ENCODE results near the gene HAVCR2.
"Not testable (repeated sequence)": the region's sequence is repeated elsewhere in the genome, so short reads cannot be mapped to it uniquely, and the experiment has no call there.

Gene HAVCR2

GRCh38 chr5:157086751-157087359 is 22.0 kb downstream of the HAVCR2 start:
- no peak for DNase-seq

DNA sequence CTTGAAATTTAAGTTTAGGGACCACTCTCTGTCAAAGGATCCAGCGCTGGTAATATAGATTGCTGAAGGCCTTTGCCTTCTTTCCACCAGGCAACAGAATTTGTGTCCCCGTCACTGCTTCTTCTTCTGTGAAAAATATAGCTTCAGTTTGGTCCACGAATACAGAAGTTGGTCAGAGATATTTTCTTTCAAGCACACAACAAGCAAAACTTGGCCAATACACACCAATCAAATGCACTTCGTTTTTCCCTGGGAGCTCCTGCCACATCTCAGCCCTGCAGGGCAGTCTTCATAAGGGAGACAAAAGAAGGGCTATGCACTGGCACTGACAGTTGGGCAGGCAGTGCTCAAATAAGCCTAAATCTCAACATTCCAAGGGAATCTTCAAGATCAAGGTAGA is 22.9 kb downstream of the HAVCR2 start:
- no peak for DNase-seq

DNA sequence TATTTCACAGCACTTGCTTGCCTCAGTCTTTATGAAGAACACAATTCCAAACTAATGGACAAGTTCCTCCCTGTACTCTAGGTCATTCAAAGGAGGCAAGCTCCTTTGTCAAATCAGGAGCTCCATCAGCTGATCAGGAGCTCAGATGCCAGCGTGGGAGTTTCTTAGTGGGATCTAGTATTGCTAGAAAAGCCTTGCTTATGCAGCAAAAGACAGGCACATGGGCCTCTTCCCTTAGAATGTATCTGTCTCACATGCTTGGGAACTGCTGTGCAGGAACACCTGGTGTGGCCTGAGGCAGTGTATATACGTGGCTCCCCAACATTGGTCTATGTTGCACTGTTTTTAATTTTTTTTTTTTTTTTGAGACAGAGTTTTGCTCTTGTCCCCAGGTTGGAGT is 28.6 kb downstream of the HAVCR2 start:
- no peak for DNase-seq

DNA sequence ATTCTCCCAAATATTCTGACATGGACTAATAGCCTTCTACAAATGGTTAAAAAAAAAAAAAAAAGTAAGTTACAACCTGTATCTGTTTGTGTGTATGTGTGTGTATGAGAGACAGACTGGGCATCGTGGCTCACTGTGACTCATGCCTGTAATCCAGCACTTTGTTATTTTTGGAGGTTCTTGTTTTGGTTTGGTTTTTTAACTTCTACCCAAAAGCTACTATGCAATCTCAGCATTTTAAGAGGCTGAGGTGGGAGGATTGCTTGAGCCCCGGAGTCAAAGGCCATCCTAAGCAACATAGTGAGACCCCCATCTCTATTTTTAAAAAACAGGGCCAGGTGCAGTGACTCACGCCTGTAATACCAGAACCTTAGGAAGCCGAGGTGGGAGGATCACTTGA is 32.3 kb downstream of the HAVCR2 start:
- DNase-seq = no peak

DNA sequence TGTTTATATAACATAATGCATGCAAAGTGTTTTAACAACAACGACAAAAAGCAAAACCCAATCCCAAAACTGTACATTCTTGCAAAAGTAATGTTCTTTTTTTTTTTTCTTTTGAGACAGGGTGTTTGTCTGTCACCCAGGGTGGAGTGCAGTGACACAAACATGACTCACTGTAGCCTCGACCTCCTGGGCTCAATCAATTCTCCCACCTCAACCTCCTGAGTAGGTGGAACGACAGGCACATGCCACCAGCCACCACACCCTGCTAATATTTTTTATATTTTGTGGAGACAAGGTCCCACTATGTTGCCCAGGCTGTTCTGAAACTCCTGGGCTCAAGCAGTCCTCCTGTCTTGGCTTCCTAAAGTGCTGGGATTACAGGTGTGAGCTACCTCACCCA is 36.3 kb downstream of the HAVCR2 start:
- DNase-seq = no peak

DNA sequence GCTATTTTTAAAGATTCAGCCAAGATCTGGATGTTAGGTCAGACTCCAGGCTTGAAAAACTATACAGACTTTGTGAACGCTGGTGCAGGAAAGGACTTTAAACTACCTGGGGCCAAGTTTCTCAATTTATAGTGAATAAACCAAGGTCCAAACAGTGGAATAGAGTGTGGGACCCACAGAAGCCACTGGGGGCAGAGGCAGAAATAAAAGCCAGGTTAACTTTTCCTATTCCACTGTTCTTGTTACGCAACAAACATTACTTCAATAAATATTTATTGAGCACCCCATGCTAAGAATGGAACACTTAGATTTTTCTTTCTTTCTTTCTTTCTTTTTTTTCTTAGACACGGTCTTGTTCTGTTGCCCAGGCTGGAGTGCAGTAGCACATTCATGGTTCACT is 38.9 kb downstream of the HAVCR2 start:
- DNase-seq = no peak

GRCh38 chr5:157068785-157069184 is 40.1 kb downstream of the HAVCR2 start:
- DNase-seq = no peak

DNA sequence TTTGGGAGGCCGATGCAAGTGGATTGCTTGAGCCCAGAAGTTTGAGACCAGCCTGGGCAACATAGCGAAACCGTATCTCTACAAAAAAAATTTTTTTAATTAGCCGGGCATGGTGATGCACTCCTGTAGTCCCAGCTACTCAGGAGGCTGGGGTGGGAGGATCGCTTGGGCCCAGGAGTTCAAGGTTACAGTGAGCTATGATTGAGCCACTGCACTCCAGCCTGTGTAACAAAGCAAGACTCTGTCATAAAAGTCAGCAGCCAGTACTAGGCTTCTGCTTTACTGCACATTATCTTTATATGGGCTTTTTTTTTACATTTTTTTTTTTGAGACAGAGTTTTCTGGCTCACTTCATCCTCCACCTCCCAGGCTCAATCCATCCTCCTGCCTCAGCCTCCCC is 40.5 kb downstream of the HAVCR2 start:
- DNase-seq = no peak

- DNase-seq = no peak
Observed at GRCh38 chr5:157067005-157067404, 41.8 kb downstream of the HAVCR2 start.

DNA sequence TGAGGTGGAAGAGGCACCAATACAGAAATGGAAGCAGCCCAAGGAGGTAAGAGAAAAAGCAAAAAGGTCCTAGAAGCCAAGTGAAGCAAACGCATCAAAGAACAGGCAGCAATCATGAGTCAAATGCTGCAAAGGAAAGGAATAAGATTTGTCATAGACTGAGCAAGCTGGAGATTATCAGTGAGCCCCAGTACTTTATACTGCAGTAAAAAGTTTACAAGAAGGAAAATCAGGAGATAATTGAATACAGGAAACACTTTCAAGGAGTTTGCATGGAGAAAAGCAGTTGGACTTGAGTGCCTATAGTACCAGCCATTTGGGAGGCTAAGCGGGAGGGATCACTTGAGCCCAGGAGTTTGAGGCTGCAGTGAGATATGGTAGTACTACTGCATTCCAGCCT is 42.8 kb downstream of the HAVCR2 start:
- no peak for DNase-seq

DNA sequence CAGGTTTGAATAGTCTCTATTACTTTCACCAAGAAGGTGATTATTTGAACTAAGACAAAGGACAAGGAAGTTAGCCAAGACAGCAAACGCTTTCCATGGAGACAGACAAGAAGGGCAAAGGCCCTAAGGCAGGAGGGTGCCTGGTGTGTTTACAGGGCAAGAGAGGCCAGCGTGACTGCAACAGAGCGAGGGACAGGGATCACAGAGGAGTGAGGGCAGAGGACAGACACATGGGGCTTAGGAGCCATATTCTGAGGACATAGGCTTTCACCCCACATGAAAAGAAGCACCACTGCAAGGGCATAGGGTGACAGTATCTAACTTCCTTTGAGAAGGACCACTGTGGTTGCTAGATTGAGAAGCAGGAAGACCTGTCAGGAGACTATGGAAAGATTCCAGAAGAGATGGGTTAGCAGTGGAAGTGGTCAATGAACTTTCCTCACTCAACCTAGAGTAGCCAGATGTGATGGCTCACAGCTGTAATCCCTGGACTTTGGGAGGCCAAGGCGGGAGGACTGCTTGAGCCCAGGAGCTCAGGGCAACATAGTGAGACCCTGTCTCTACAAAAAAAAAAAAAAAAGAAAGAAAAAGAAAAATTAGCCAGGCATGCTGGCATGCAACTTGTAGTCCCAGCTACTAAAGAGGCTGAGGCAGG is 44.9 kb downstream of the HAVCR2 start:
- no peak for DNase-seq

GRCh38 chr5:157059891-157060290 is 49.0 kb downstream of the HAVCR2 start:
- no peak for DNase-seq

GRCh38 chr5:157059093-157059539 is 49.7 kb downstream of the HAVCR2 start, which contains the start of gene HAVCR1:
TSS of gene HAVCR1 (minus strand) at chr5:157059116. CDS start at chr5:157057943, 1,173 bp downstream.
- no peak for DNase-seq

DNA sequence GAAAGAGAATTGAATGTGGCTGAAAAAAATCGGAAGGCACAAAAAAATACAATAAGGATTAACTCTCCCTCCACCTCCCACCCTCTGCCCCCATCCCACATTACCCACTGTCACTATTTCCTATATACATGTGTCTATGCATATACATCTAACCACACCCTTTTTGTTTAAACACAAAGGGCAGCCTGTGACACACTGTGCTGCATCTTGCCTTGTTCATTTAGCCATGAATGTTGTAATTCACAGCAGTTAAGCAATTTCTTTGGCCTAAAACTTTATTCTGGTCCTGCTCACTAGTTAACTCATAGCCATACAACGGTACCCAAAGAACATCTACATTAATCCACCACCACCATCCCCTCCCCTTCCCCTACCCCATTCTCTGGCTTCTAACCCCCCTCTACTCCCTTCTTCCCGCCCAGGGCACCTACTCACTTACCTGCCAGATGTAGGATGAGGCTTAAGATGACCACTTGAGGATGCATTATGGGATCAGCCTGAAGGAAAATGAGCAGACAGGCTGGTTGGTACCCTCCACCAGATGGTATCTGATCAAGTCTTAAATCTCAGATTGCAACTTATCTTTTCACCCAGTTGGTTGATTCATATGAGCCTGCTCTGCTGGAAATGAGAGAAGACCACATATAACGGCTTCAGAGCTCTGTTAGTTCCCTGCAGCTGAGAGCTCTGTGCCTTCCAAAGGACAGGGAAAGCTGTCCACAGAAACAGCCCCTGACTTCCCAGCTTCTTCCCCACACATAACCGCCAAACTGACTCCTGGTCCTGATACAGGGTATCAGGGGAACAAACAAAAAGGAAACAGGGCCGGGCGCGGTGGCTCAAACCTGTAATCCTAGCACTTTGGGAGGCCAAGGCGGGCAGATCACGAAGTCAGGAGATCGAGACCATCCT is 51.1 kb downstream of the HAVCR2 start:
- DNase-seq = no peak

- DNase-seq = not testable (repeated sequence)
Observed at GRCh38 chr5:157056848-157057247, 52.0 kb downstream of the HAVCR2 start.

GRCh38 chr5:157051604-157052245 is 57.1 kb downstream of the HAVCR2 start:
- no peak for DNase-seq

DNA sequence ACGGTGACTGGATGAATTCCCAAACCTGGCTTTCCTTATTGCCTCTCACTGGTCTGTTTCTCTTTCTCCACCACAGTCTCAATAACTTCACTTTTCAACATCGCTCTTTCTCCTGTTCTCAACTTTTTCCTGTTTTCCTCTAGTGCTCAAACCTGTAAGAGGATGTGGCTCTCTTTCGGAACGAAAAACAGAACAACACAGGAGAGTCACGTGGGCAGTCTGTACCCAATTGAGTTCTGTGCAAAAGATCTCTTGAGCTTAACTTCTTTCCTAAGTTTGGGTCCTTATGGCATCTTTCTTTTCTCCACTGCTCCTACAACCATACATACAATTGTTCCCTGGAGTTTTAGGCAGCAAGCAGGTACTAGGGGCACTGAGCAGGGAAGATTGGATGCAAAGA is 58.8 kb downstream of the HAVCR2 start:
- DNase-seq = no peak

DNA sequence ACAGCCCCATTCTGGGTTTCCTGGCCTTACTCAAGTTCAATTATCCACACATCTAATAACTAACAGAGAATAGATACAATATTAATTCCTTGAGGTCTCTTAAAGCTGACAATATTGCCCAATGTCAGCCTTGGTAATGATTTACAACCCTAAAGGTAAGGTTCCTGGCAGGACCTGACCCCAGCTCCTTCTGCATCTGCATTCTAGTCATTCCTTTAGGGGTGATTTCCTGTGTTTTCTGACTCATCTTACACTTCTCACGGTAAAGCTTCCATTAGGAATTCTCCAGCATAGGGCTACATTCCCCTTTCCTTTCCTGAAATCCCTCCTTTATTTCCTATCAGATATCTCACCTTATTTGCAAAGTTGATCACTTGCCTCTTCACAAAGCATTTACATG is 59.2 kb downstream of the HAVCR2 start:
- DNase-seq = no peak

- no peak for DNase-seq
Observed at GRCh38 chr5:157047898-157048297, 60.9 kb downstream of the HAVCR2 start.

GRCh38 chr5:157047016-157047415 is 61.8 kb downstream of the HAVCR2 start:
- not testable (repeated sequence) for DNase-seq

- no peak for DNase-seq
Observed at GRCh38 chr5:157046041-157046440, 62.8 kb downstream of the HAVCR2 start.

- no peak for DNase-seq
Observed at GRCh38 chr5:157045601-157046000, 63.2 kb downstream of the HAVCR2 start.

DNA sequence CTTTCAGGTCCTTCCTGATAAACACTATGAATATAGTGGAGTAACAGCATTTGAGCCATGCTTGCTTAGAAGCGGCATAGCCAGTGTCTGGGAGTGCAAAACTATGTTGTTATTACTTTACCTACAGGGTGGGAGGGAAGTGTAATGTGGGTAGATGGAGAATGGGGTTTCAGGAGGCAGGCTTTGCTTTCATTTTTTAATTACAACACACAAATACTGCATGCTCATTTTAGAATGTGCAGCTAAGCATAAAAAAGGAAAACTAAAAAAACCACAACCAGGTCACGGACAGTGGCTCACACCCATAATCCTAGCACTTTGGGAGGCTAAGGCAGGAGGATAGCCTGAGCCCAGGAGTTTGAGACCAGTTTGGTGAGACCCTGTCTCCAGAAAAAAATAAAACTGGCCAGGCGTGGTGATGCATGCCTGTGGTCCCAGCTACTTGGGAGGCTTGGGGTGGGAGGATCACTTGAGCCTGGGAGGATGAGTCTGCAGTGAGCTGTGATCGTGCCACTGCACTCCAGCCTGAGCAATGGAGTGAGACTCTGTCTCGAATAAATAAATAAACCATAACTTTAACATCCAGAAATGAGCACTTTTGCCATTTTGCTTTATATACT is 70.2 kb downstream of the HAVCR2 start:
- no peak for DNase-seq

Data from NCI-H2029 treated with DMSO at 0.1 percent for 48 hours (cell line).